ENCODE measurements around the gene EVC2.

- TF ChIP-seq CTCF (IDR thresholded peaks at IDR 0.05) (no peak), POLR2AphosphoS5 (IDR thresholded peaks at IDR 0.05) (no peak), POLR2A (IDR thresholded peaks at IDR 0.05) (no peak)
Observed at GRCh38 chr4:5622596-5622995, 85.8 kb downstream of the EVC2 start.
